ENCODE data around the gene ANXA2. TPM values are rescaled to one million over a fixed set of nuclear protein-coding genes. Genes with fewer than 3 reads are reported as not detected.
"Not testable (repeated sequence)": the region's sequence is repeated elsewhere in the genome, so short reads cannot be mapped to it uniquely, and the experiment has no call there.

ANXA2 gene
- total and polyA plus RNA-seq, 2 donors, result 562 to 906 TPM

- not testable (repeated sequence) for H3K36me3 ChIP-seq (ENCODE audit: insufficient read depth); H3K27ac ChIP-seq (ENCODE audit: low read depth); DNase-seq (ENCODE audit: extremely low spot score); H3K4me1 ChIP-seq (ENCODE audit: insufficient read depth); H3K4me3 ChIP-seq (ENCODE audit: low read depth, low read length)
- 97% methylated on average over 12 of the region's 12 CpGs for WGBS
These were observed 6.6 kb upstream of the ANXA2 start for GRCh38 chr15:60404351-60404750.

GRCh38 chr15:60400944-60401343, 3.2 kb upstream of the ANXA2 start:
- 33% methylated on average over 3 of the region's 3 CpGs for WGBS
- H3K27ac ChIP-seq (ENCODE audit: low read depth), result no peak overlapping the region
- H3K4me3 ChIP-seq (ENCODE audit: low read depth, low read length), result no peak overlapping the region
- H3K36me3 ChIP-seq (ENCODE audit: insufficient read depth), result no peaks in the 10 kb centered on the region
- DNase-seq (ENCODE audit: extremely low spot score), result no peak
- peaks cover 2% of the 10 kb centered on the region for H3K4me1 ChIP-seq (ENCODE audit: insufficient read depth)

GRCh38 chr15:60399931-60400330, 2.1 kb upstream of the ANXA2 start:
- no peak for DNase-seq (ENCODE audit: extremely low spot score)
- Histone ChIP-seq H3K4me1 (ENCODE audit: insufficient read depth) (peaks cover 4% of the 10 kb centered on the region), H3K36me3 (ENCODE audit: insufficient read depth) (no peaks in the 10 kb centered on the region), H3K27ac (ENCODE audit: low read depth) (peak overlapping the region; percentile 74), H3K4me3 (ENCODE audit: low read depth, low read length) (no peak overlapping the region)
- 36% methylated on average over 1 of the region's 1 CpG for WGBS

- Histone ChIP-seq H3K27ac (ENCODE audit: low read depth) (peak overlapping the region; percentile 74), H3K36me3 (ENCODE audit: insufficient read depth) (no peaks in the 10 kb centered on the region), H3K4me1 (ENCODE audit: insufficient read depth) (peaks cover 8% of the 10 kb centered on the region), H3K4me3 (ENCODE audit: low read depth, low read length) (no peak overlapping the region)
- 33% methylated on average over 21 of the region's 21 CpGs for WGBS
- DNase-seq (ENCODE audit: extremely low spot score), result no peak
These were observed 1.6 kb upstream of the ANXA2 start for GRCh38 chr15:60399246-60399915.

- peak overlapping the region; percentile 98 for H3K27ac ChIP-seq (ENCODE audit: low read depth)
- WGBS, result 1% methylated on average over 37 of the region's 37 CpGs
- no peaks in the 10 kb centered on the region for H3K36me3 ChIP-seq (ENCODE audit: insufficient read depth)
- H3K4me1 ChIP-seq (ENCODE audit: insufficient read depth), result peaks cover 8% of the 10 kb centered on the region
- H3K4me3 ChIP-seq (ENCODE audit: low read depth, low read length), result peak overlapping the region; percentile 98
- DNase-seq (ENCODE audit: extremely low spot score), result no peak
These were observed 621 bp downstream of the ANXA2 start for GRCh38 chr15:60396958-60397771.

- Histone ChIP-seq H3K4me3 (ENCODE audit: low read depth, low read length) (peak overlapping the region; percentile 98), H3K27ac (ENCODE audit: low read depth) (peak overlapping the region; percentile 98), H3K36me3 (ENCODE audit: insufficient read depth) (no peaks in the 10 kb centered on the region), H3K4me1 (ENCODE audit: insufficient read depth) (peaks cover 8% of the 10 kb centered on the region)
- no peak for DNase-seq (ENCODE audit: extremely low spot score)
- 24% methylated on average over 5 of the region's 5 CpGs for WGBS
These were observed 1.2 kb downstream of the ANXA2 start for GRCh38 chr15:60396560-60396957.

- peaks cover 8% of the 10 kb centered on the region for H3K4me1 ChIP-seq (ENCODE audit: insufficient read depth)
- WGBS, result 64% methylated on average over 12 of the region's 12 CpGs
These were observed 1.7 kb downstream of the ANXA2 start for GRCh38 chr15:60396100-60396499.

GRCh38 chr15:60395276-60396011, 2.3 kb downstream of the ANXA2 start:
- H3K4me1 ChIP-seq (ENCODE audit: insufficient read depth), result peaks cover 8% of the 10 kb centered on the region
- WGBS, result 82% methylated on average over 9 of the region's 9 CpGs

More at GRCh38 chr15:60396100-60396499, 1.7 kb downstream of the ANXA2 start:
- no peak overlapping the region for H3K4me3 ChIP-seq (ENCODE audit: low read depth, low read length)
- no peak for DNase-seq (ENCODE audit: extremely low spot score)
- H3K27ac ChIP-seq (ENCODE audit: low read depth), result peak overlapping the region; percentile 4
- H3K36me3 ChIP-seq (ENCODE audit: insufficient read depth), result no peaks in the 10 kb centered on the region

GRCh38 chr15:60394689-60395097, 3.1 kb downstream of the ANXA2 start:
- no peak overlapping the region for H3K4me3 ChIP-seq (ENCODE audit: low read depth, low read length)
- H3K4me1 ChIP-seq (ENCODE audit: insufficient read depth), result peaks cover 8% of the 10 kb centered on the region

More at GRCh38 chr15:60395276-60396011, 2.3 kb downstream of the ANXA2 start:
- Histone ChIP-seq H3K4me3 (ENCODE audit: low read depth, low read length) (no peak overlapping the region), H3K27ac (ENCODE audit: low read depth) (no peak overlapping the region), H3K36me3 (ENCODE audit: insufficient read depth) (no peaks in the 10 kb centered on the region)
- DNase-seq (ENCODE audit: extremely low spot score), result no peak

GRCh38 chr15:60392986-60393790, 4.6 kb downstream of the ANXA2 start:
- Histone ChIP-seq H3K4me1 (ENCODE audit: insufficient read depth) (peaks cover 8% of the 10 kb centered on the region), H3K27ac (ENCODE audit: low read depth) (peak overlapping the region; percentile 71), H3K4me3 (ENCODE audit: low read depth, low read length) (no peak overlapping the region), H3K36me3 (ENCODE audit: insufficient read depth) (no peaks in the 10 kb centered on the region)
- DNase-seq (ENCODE audit: extremely low spot score), result peak; percentile 90
- 18% methylated on average over 9 of the region's 9 CpGs for WGBS

More at GRCh38 chr15:60394689-60395097, 3.1 kb downstream of the ANXA2 start:
- WGBS, result 62% methylated on average over 1 of the region's 1 CpG
- DNase-seq (ENCODE audit: extremely low spot score), result no peak
- Histone ChIP-seq H3K36me3 (ENCODE audit: insufficient read depth) (no peaks in the 10 kb centered on the region), H3K27ac (ENCODE audit: low read depth) (peak overlapping the region; percentile 48)

GRCh38 chr15:60392601-60392985, 5.2 kb downstream of the ANXA2 start:
- Histone ChIP-seq H3K27ac (ENCODE audit: low read depth) (peak overlapping the region; percentile 71), H3K4me1 (ENCODE audit: insufficient read depth) (peaks cover 8% of the 10 kb centered on the region), H3K4me3 (ENCODE audit: low read depth, low read length) (no peak overlapping the region), H3K36me3 (ENCODE audit: insufficient read depth) (no peaks in the 10 kb centered on the region)
- DNase-seq (ENCODE audit: extremely low spot score), result no peak
- 12% methylated on average over 3 of the region's 3 CpGs for WGBS

GRCh38 chr15:60391722-60392315, 6.0 kb downstream of the ANXA2 start:
- peak overlapping the region; percentile 48 for H3K27ac ChIP-seq (ENCODE audit: low read depth)
- peaks cover 8% of the 10 kb centered on the region for H3K4me1 ChIP-seq (ENCODE audit: insufficient read depth)
- no peaks in the 10 kb centered on the region for H3K36me3 ChIP-seq (ENCODE audit: insufficient read depth)
- H3K4me3 ChIP-seq (ENCODE audit: low read depth, low read length), result no peak overlapping the region
- no peak for DNase-seq (ENCODE audit: extremely low spot score)
- 29% methylated on average over 4 of the region's 4 CpGs for WGBS

All from urinary bladder (tissue), 4 donors.